H1 (cell line): Measurements from ENCODE around the gene BPGM. TPM values are rescaled to one million over a fixed set of nuclear protein-coding genes. Genes with fewer than 3 reads are reported as not detected.

ENCODE experiments used
- CTCF ChIA-PET: fragments of 300-600 bp; sonication (Branson Sonifier 250); formaldehyde crosslinking; loops from one replicate; lab custom pipeline; 2021; ENCODE audit not compliant: partially characterized antibody; lab: Charles Lee
- POLR2A ChIA-PET: fragments of 300-600 bp; sonication (Branson Sonifier 250); formaldehyde crosslinking; loops from one replicate; lab custom pipeline; 2021; ENCODE audit warnings: inconsistent platforms; ENCODE audit not compliant: partially characterized antibody; lab: Charles Lee
- DNase-seq, 2 experiments: peaks; one replicate each; pipeline versions ENCODE4 v3.0.0 to v3.0.0-alpha.2; 2010 to 2022; ENCODE audit warnings: low spot score in 2 of 2, low read depth in 1 of 2, mixed read lengths in 1 of 2
- FAIRE-seq: peaks from 2 replicates; lab custom pipeline; 2011; peaks lifted over from hg19 to GRCh38; lab: Jason Lieb, UNC
- H2AFZ ChIP-seq: 2 replicates; pipeline ENCODE4 v1.8.1; 2012; ENCODE audit warnings: low read length, inconsistent platforms
- H2AK5ac ChIP-seq: 2 replicates; pipeline ENCODE4 v1.6.1; 2013; ENCODE audit warnings: low read depth, low read length
- H2BK120ac ChIP-seq: replicated peaks from 2 replicates; pipeline ENCODE3; 2013; ENCODE audit warnings: low read depth, low read length, inconsistent platforms
- H2BK12ac ChIP-seq: 2 replicates; pipeline ENCODE4 v1.6.1; 2013; ENCODE audit warnings: low read depth, low read length
- H2BK15ac ChIP-seq: 2 replicates; pipeline ENCODE4 v1.6.1; 2013; ENCODE audit warnings: low read length
- H2BK20ac ChIP-seq: 2 replicates; pipeline ENCODE4 v1.6.1; 2013; ENCODE audit warnings: low read length
- H2BK5ac ChIP-seq: 2 replicates; pipeline ENCODE4 v1.6.1; 2013; ENCODE audit warnings: low read depth, low read length
- H3K14ac ChIP-seq: 2 replicates; pipeline ENCODE4 v1.6.1; 2013; ENCODE audit warnings: inconsistent platforms; ENCODE audit not compliant: insufficient read length
- H3K18ac ChIP-seq: 2 replicates; pipeline ENCODE4 v1.6.1; 2013; ENCODE audit warnings: low read length; ENCODE audit errors: extremely low read depth
- H3K23ac ChIP-seq: 2 replicates; pipeline ENCODE4 v1.6.1; 2013; ENCODE audit warnings: inconsistent platforms; ENCODE audit not compliant: insufficient read length
- H3K23me2 ChIP-seq: 2 replicates; pipeline ENCODE4 v1.6.1; 2013; ENCODE audit warnings: low read depth, low read length
- H3K27ac ChIP-seq: 2 replicates; pipeline ENCODE4 v1.6.1; 2011; ENCODE audit warnings: low read depth, low read length, inconsistent platforms
- H3K27me3 ChIP-seq, 4 experiments: replicated peaks in 1 of 4; 1 replicate in 1 of 4; 2 replicates in 3 of 4; pipeline versions ENCODE4 v1.6.1 to v1.8.1; 2011 to 2013; ENCODE audit warnings: low read length in 3 of 4, mild to moderate bottlenecking in 3 of 4, inconsistent platforms in 2 of 4, mixed read lengths in 2 of 4, moderate library complexity in 1 of 4; ENCODE audit not compliant: control insufficient read depth in 3 of 4, insufficient read depth in 3 of 4; ENCODE audit errors: extremely low read depth in 1 of 4
- H3K36me3 ChIP-seq, 4 experiments: 2 replicates each; pipeline versions ENCODE4 v1.6.1 to v1.8.1; 2011 to 2013; ENCODE audit warnings: mild to moderate bottlenecking in 4 of 4, low read length in 3 of 4, moderate library complexity in 2 of 4, control low read depth in 1 of 4, inconsistent platforms in 1 of 4; ENCODE audit not compliant: insufficient read depth in 4 of 4, control insufficient read depth in 2 of 4
- H3K4ac ChIP-seq: replicated peaks from 2 replicates; pipeline ENCODE3; 2013; ENCODE audit warnings: low read length, low read depth, mixed read lengths, inconsistent platforms; ENCODE audit not compliant: insufficient read length
- H3K4me1 ChIP-seq, 4 experiments: replicated peaks in 1 of 4; 1 replicate in 1 of 4; 2 replicates in 3 of 4; pipeline versions ENCODE4 v1.6.1 to v1.8.1; 2011 to 2013; ENCODE audit warnings: low read length in 3 of 4, inconsistent platforms in 2 of 4, mixed read lengths in 1 of 4; ENCODE audit not compliant: insufficient read depth in 4 of 4, control insufficient read depth in 3 of 4
- H3K4me2 ChIP-seq, 2 experiments: 2 replicates each; pipeline versions ENCODE4 v1.6.1 to v1.8.1; 2011 to 2013; ENCODE audit warnings: low read depth in 2 of 2, low read length in 2 of 2, control low read depth in 1 of 2, inconsistent platforms in 1 of 2, mild to moderate bottlenecking in 1 of 2; ENCODE audit not compliant: insufficient read depth in 1 of 2
- H3K4me3 ChIP-seq, 4 experiments: fragments of 200-600, 300-600 bp in 1 of 4; sonication (generic), shearing (Covaris generic), sonication (Bioruptor Twin) in 1 of 4; 2 replicates each; pipeline versions ENCODE4 v1.5.1 to v1.8.1; 2011 to 2016; ENCODE audit warnings: low read length in 4 of 4, low read depth in 3 of 4, control low read depth in 2 of 4, inconsistent platforms in 2 of 4, mild to moderate bottlenecking in 2 of 4, mixed read lengths in 1 of 4, moderate library complexity in 1 of 4; ENCODE audit not compliant: insufficient read depth in 2 of 4; ENCODE audit errors: extremely low read depth in 1 of 4
- H3K56ac ChIP-seq: replicated peaks from 2 replicates; pipeline ENCODE3; 2013; ENCODE audit warnings: low read depth, mild to moderate bottlenecking, mixed read lengths, low read length, inconsistent platforms; ENCODE audit not compliant: insufficient read length
- H3K79me1 ChIP-seq: 2 replicates; pipeline ENCODE4 v1.6.1; 2013; ENCODE audit warnings: low read depth, low read length, control low read depth
- H3K79me2 ChIP-seq, 2 experiments: 2 replicates each; pipeline versions ENCODE4 v1.6.1 to v1.8.1; 2012 to 2013; ENCODE audit warnings: low read length in 2 of 2, mild to moderate bottlenecking in 2 of 2, inconsistent platforms in 1 of 2; ENCODE audit not compliant: insufficient read depth in 2 of 2, control insufficient read depth in 1 of 2
- H3K9ac ChIP-seq, 4 experiments: replicated peaks in 1 of 4; 1 replicate in 1 of 4; 2 replicates in 3 of 4; pipeline versions ENCODE4 v1.6.1 to v1.8.1; 2011 to 2013; ENCODE audit warnings: low read depth in 3 of 4, low read length in 3 of 4, control low read depth in 2 of 4, mild to moderate bottlenecking in 2 of 4, moderate library complexity in 2 of 4, inconsistent platforms in 1 of 4; ENCODE audit errors: extremely low read depth in 1 of 4
- H3K9me3 ChIP-seq, 2 experiments: 2 replicates each; pipeline versions ENCODE4 v1.6.1 to v1.8.1; 2012 to 2013; ENCODE audit warnings: mild to moderate bottlenecking in 2 of 2, moderate library complexity in 2 of 2, control low read depth in 1 of 2, inconsistent platforms in 1 of 2, low read depth in 1 of 2, low read length in 1 of 2, mixed read lengths in 1 of 2; ENCODE audit not compliant: insufficient read depth in 2 of 2
- H4K20me1 ChIP-seq, 2 experiments: replicated peaks in 1 of 2; 2 replicates each; pipeline versions ENCODE3 to v1.8.1; 2011 to 2013; ENCODE audit warnings: inconsistent platforms in 2 of 2, low read length in 2 of 2, mild to moderate bottlenecking in 1 of 2; ENCODE audit not compliant: insufficient read depth in 2 of 2, control insufficient read depth in 1 of 2
- H4K5ac ChIP-seq: 2 replicates; pipeline ENCODE4 v1.6.1; 2013; ENCODE audit warnings: low read length, low read depth, mixed read lengths, inconsistent platforms; ENCODE audit not compliant: insufficient read length
- H4K8ac ChIP-seq: 2 replicates; pipeline ENCODE4 v1.8.0; 2013; ENCODE audit warnings: mild to moderate bottlenecking, moderate library complexity, low read length, inconsistent platforms; ENCODE audit not compliant: insufficient read depth; ENCODE audit errors: extremely low read depth
- H4K91ac ChIP-seq: replicated peaks from 2 replicates; pipeline ENCODE3; 2013; ENCODE audit warnings: low read length, mixed read lengths, inconsistent platforms; ENCODE audit not compliant: insufficient read length
- BRCA1 ChIP-seq: IDR thresholded peaks from 2 replicates; pipeline ENCODE4 v1.6.1; 2012; ENCODE audit warnings: low read depth, low read length, improper control_type of control experiment
- CHD2 ChIP-seq: IDR thresholded peaks from 2 replicates; pipeline ENCODE4 v1.6.1; 2012; ENCODE audit warnings: low read length, improper control_type of control experiment
- EGR1 ChIP-seq: IDR thresholded peaks from 2 replicates; pipeline ENCODE4 v1.6.1; 2011; ENCODE audit warnings: low read depth, low read length, borderline replicate concordance
- FOSL1 ChIP-seq: IDR thresholded peaks from 2 replicates; pipeline ENCODE4 v1.6.1; 2011; ENCODE audit warnings: mild to moderate bottlenecking, low read depth, low read length, moderate library complexity; ENCODE audit not compliant: insufficient read depth
- GTF2F1 ChIP-seq: IDR thresholded peaks from 2 replicates; pipeline ENCODE4 v1.6.1; 2012; ENCODE audit warnings: low read depth, low read length, improper control_type of control experiment, borderline replicate concordance
- JUND ChIP-seq: IDR thresholded peaks from 2 replicates; pipeline ENCODE4 v1.6.1; 2011; ENCODE audit warnings: mild to moderate bottlenecking, improper control_type of control experiment, low read length
- KDM4A ChIP-seq: IDR thresholded peaks from one replicate; pipeline ENCODE4 v1.7.1; 2012; ENCODE audit warnings: low read depth, mild to moderate bottlenecking, moderate library complexity, low read length, inconsistent platforms; ENCODE audit not compliant: severe bottlenecking
- SIN3A ChIP-seq, 2 experiments: IDR thresholded peaks in 1 of 2; conservative IDR thresholded peaks in 1 of 2; 2 replicates each; pipeline ENCODE4 v1.6.1; 2011 to 2012; ENCODE audit warnings: low read length in 2 of 2, improper control_type of control experiment in 1 of 2, low read depth in 1 of 2, mild to moderate bottlenecking in 1 of 2
- SIRT6 ChIP-seq: IDR thresholded peaks from one replicate; pipeline ENCODE4 v1.7.1; 2012; ENCODE audit warnings: low read length, inconsistent platforms
- SP2 ChIP-seq: IDR thresholded peaks from 2 replicates; pipeline ENCODE4 v1.6.1; 2012; ENCODE audit warnings: mild to moderate bottlenecking, low read length, inconsistent platforms
- SP4 ChIP-seq: IDR thresholded peaks from 2 replicates; pipeline ENCODE4 v1.6.1; 2012; ENCODE audit warnings: low read length, inconsistent platforms
- SRF ChIP-seq: IDR thresholded peaks from 2 replicates; pipeline ENCODE4 v1.6.1; 2011; ENCODE audit warnings: mild to moderate bottlenecking, low read depth, low read length, moderate library complexity
- TCF12 ChIP-seq: IDR thresholded peaks from 2 replicates; pipeline ENCODE4 v1.6.1; 2011; ENCODE audit warnings: low read depth, mild to moderate bottlenecking, low read length
- TEAD4 ChIP-seq: IDR thresholded peaks from 2 replicates; pipeline ENCODE4 v1.6.1; 2012; ENCODE audit warnings: low read depth, low read length, inconsistent platforms, mixed read lengths
- WGBS, 2 experiments: shearing (Covaris generic) in 1 of 2; methylation state at CpG; one replicate each; pipeline versions ENCODE4 v1.1.6 to v1.1.7; 2013 to 2015; ENCODE audit warnings: low lambda C conversion rate in 2 of 2, mixed read lengths in 2 of 2, inconsistent platforms in 1 of 2, low coverage in 1 of 2, missing lambda C conversion rate in 1 of 2; ENCODE audit not compliant: insufficient replicate concordance in 2 of 2, insufficient coverage in 1 of 2, insufficient read length in 1 of 2; ENCODE audit errors: extremely low coverage in 1 of 2, missing lambda C conversion rate in 1 of 2; 5-methylcytosine and 5-hydroxymethylcytosine counted together
- polyA plus RNA-seq, 7 experiments: library from polyadenylated mRNA; depleted of rRNA in 3 of 7; stranded (reverse) in 5 of 7; unstranded in 2 of 7; fragments of >200 nt in 5 of 7; fragments of 200-250 nt in 2 of 7; gene quantifications; 1 replicate in 5 of 7; 2 replicates in 1 of 7; 4 replicates in 1 of 7; pipeline versions ENCODE4 v1.2.1 to v1.2.3, GENCODE V29; 2011 to 2013; ENCODE audit warnings: missing spikeins in 2 of 7, mixed read lengths in 2 of 7
- total RNA-seq: library from RNA; stranded (reverse); fragmentation: NEBNext Ultra II Directional; extraction: Animal tissue kit (Norgen Biotek cat#: 25700); gene quantifications from 2 replicates; pipeline ENCODE4 v1.2.1, GENCODE V29; 2021
- TF ChIP-seq, protein P1 (sequence below): IDR thresholded peaks from 2 replicates; pipeline ENCODE4 v1.6.1; 2011; ENCODE audit warnings: low read length, improper control_type of control experiment

BPGM gene
- total and polyA plus RNA-seq, 2 of the 8 experiments (the other 6 are each of a cell fraction or from before 2014, with no cell fraction given): 9.7 to 15.3 TPM

DNA sequence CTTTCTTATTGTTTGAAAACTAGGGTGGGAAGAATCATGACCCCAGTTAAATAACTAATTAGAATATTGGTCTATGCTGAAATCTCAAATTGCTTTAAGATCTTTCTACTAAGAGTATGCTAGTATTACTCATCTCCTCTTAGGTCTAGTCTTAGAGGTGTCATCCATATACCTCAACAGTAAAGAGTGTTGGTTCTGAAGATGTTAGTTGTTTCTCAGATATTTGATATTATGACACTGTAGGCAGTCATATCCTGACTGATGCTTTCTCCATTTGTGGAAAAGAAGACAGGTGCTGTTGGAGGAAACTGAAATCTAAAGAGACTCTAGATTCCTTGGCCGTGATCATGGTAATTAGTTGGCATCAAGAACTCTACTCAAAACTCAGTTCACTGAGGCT, 21.2 kb downstream of the BPGM start:
- WGBS, 2 experiments: 94% methylated on average over 1 of the region's 1 CpG; no CpG with 5 or more reads in 1 of the 2 experiments
- Histone ChIP-seq H3K14ac (no peak overlapping the region), H3K4me3 (no peak overlapping the region), H3K9ac (no peak overlapping the region), H4K8ac (no peak overlapping the region), H3K79me2 (no peaks in the 10 kb centered on the region), H4K20me1 (peaks cover 0 to 4% of the 10 kb centered on the region in 2 experiments), H4K91ac (no peak overlapping the region), H3K79me1 (no peaks in the 10 kb centered on the region), H4K5ac (no peak overlapping the region), H3K27me3 (no peaks in the 10 kb centered on the region), H2BK20ac (no peak overlapping the region), H2BK12ac (no peak overlapping the region), H3K56ac (no peak overlapping the region), H3K23me2 (no peaks in the 10 kb centered on the region), H3K9me3 (no peaks in the 10 kb centered on the region), H3K36me3 (no peaks in the 10 kb centered on the region), H2BK15ac (no peak overlapping the region), H2AFZ (no peak overlapping the region), H2BK5ac (no peak overlapping the region), H3K4me2 (no peak overlapping the region), H2BK120ac (no peak overlapping the region), H3K4ac (no peak overlapping the region), H3K18ac (no peak overlapping the region), H3K4me1 (peaks cover 5 to 6% (median 6%) of the 10 kb centered on the region in 4 experiments; a peak in 6 of 7 replicates), H3K27ac (no peak overlapping the region), H2AK5ac (no peak overlapping the region), H3K23ac (no peak overlapping the region)
- DNase-seq: no peak
- POLR2A ChIA-PET: interaction anchor here (1.9 kb wide), 1 partner anchor 21 kb away, joined by 8 read pairs; the partner anchor contains the start of gene BPGM
- CTCF ChIA-PET: interaction anchor here (1.3 to 2.0 kb wide), 2 partner anchors 27 to 62 kb away, joined by 3 to 8 read pairs; no protein-coding TSS in a partner anchor
- no peak for FAIRE-seq
- TF ChIP-seq JUND (no peak), EGR1 (no peak), BRCA1 (no peak), SRF (no peak), SP4 (no peak), KDM4A (no peak), SIN3A (conservative IDR thresholded peaks at IDR 0.05 in 1 of 2, IDR thresholded peaks at IDR 0.05 in 1 of 2; ENCODE audit: low read depth in 1 of 2, low read length in 2 of 2) (no peak), TCF12 (no peak), SP2 (no peak), TEAD4 (no peak), CHD2 (no peak), GTF2F1 (no peak), SIRT6 (no peak), FOSL1 (no peak)
- TF ChIP-seq, protein P1, sequence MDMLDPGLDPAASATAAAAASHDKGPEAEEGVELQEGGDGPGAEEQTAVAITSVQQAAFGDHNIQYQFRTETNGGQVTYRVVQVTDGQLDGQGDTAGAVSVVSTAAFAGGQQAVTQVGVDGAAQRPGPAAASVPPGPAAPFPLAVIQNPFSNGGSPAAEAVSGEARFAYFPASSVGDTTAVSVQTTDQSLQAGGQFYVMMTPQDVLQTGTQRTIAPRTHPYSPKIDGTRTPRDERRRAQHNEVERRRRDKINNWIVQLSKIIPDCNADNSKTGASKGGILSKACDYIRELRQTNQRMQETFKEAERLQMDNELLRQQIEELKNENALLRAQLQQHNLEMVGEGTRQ: no peak
